GM18511 (cell line): ENCODE results near the gene VSTM2L.

ENCODE experiments used
- ATAC-seq: cut with Tn5 transposase; IDR thresholded peaks from one replicate; pipeline ENCODE4 v1.9.1; 2021; ENCODE audit warnings: mild to moderate bottlenecking, moderate library complexity; ENCODE audit not compliant: unreplicated experiment

Gene VSTM2L

GRCh38 chr20:37936041-37936440 lies 33.1 kb downstream of the VSTM2L start:
- no peak for ATAC-seq

DNA sequence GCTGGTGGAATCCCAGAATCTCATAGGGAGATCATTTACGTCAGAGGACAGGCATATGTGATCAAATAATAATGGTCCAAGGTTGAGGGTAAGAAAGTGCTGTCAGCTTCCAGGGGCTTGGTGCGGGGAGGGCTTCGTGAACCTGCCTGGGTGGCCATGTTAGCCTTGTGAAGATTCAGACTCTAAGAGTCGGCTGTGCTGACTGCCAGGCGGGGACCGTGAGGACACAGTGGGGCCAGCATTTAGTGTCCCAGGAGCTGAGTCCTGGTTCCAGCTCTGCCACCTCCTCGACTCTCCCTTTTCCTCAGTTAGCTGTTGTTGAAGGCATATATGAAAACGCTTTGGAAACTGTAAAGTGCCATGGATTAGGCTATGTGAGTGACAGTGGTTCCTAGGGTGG lies 33.5 kb downstream of the VSTM2L start:
- no peak for ATAC-seq

DNA sequence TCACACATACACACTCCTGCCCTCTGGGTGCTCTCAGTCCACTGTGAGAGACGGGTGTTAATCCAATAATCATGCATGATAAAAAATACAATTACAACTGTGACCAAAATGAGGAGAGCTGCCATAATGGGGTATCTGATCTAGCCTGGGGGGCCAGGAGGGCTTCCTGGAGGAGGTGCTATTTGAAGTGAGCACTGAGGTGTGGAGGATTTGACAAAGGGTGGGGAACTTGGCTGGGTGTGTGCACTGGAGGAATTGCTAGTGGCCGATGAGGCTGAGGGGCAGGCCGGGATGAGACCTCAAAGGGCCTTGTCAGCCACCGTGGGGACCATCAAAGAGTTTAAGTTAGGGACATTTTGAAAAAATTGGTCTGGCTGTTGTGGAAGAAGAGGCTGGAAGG lies 34.8 kb downstream of the VSTM2L start:
- no peak for ATAC-seq

DNA sequence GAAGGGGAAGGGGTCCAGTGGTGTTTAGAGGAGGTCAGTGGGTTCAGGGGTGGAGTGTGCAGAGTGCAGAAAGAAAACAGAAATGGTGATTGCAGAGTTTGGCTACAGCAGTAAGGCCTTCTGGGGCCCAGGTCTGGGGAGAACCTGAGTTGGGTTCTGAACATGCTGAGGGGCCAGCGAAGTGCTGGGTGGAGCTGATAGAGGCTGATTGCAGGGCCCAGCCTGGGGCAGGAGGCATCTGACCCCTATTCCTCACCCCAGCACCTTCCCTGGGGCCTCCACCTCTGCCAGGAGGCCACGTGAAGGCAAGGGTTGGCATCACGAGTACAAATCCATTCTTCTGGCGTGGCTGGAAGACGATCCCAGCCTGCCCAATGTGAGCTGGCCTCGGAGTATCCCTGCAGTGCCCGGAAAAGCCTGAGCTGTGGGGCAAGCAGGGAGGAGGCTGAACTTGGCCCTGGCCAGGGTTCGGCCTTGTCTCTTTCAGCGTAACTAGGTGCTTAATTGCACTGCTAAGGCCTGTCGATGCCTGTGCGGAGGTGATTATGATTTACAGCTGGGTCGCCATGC lies 35.3 kb downstream of the VSTM2L start:
- no peak for ATAC-seq

DNA sequence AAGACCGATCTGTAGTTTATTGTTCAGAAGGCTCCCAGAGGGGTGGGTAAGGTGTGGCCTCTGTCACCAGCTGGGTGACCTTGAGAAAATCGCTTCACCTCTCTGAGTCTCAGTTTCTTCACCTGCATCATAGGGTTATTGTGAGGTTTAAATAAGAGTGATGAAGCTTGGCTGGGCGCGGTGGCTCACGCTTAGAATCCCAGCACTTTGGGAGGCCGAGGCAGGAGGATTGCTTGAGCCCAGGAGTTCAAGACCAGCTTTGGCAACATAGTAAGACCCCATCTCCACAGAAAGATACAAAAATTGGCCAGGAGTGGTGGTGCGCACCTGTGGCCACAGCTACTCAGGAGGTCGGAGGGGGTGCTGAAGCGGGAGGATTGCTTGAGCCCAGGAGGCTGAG lies 36.0 kb downstream of the VSTM2L start:
- ATAC-seq, result no peak

- no peak for ATAC-seq
Measured at GRCh38 chr20:37939701-37940560, 37.0 kb downstream of the VSTM2L start.

- ATAC-seq, result no peak
Measured at GRCh38 chr20:37940858-37941257, 37.9 kb downstream of the VSTM2L start.

DNA sequence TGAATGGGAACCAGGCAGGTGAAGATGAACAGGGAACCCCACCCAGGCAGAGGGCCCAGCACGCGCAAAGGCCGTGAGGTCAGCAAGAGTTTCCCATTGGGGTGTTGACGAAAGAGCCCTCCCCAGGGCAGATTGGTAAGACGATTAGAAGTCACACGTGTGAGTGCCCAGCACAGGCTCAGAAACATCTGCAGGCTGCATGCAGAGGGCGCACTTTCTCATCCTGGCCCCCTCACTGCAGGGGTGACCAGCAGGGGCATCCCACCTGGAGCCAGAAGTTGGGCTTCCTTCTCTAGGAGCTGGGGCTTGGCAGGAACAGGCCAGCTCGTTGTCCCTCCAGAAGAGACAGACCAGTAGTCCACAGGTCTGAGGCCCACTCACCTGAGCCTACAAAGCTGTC lies 38.4 kb downstream of the VSTM2L start:
- no peak for ATAC-seq

GRCh38 chr20:37941992-37942391 lies 39.1 kb downstream of the VSTM2L start:
- no peak for ATAC-seq

- no peak for ATAC-seq
Measured at GRCh38 chr20:37943033-37943432, 40.1 kb downstream of the VSTM2L start.

DNA sequence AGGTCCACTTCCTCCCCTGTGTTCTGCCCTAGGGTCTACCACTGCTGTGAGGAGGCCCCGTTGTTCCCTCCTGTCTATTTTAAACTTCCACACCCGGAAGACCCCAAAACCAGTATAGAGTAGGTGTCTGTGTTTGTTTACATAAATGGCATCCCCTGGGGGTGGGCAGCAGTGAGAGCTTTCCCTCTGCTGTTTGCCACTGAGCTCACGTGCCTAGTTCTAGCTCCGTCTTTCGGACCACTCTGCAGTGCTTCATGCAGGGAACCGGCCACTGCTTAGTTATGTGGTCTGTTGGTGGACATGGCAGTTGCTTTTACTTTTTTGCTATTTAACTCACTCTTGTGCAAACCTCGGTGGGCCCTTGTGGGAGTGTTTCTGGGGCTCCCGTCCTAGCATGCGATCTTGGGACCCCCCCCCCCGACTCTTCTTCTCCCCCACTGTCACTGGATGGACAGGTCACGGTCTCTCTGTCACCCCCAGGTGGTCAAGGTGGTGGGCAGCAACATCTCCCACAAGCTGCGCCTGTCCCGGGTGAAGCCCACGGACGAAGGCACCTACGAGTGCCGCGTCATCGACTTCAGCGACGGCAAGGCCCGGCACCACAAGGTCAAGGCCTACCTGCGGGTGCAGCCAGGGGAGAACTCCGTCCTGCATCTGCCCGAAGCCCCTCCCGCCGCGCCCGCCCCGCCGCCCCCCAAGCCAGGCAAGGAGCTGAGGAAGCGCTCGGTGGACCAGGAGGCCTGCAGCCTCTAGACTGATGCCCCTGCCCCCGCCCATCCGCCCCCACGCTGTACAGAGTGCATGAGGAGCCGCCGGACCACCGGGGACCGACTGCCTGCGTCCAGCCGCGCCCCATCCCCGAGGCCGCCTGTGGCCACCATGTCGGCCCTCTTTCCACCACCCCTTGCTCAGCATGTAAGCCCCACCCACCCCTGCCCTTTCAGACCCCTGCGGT lies 40.9 kb downstream of the VSTM2L start:
- no peak for ATAC-seq

DNA sequence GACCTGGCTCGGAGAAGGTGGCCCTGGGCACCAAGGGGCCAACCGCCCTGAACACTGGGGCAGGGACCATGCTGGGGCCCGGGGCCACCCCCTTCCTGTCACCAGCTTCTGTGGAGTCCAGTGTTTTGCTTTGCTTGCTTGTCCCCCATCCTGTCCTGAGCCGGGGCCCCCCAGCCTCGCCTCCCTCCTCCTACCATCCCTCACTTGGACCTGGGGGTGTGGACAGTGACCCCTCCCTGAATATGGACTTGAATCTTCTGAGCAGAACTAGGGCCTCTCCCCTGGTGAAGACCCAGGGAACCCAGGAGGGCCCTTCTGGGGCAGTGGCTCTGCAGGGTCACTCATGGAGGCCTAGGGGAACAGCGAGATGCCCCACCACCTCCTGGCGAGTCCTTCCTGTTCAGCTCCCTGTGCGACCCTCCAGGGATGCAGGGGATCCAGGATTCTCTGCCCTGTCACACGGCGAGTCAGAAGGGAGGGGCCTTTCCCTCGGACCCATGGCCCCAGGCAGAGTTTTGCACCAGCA lies 41.6 kb downstream of the VSTM2L start:
- ATAC-seq, result no peak

DNA sequence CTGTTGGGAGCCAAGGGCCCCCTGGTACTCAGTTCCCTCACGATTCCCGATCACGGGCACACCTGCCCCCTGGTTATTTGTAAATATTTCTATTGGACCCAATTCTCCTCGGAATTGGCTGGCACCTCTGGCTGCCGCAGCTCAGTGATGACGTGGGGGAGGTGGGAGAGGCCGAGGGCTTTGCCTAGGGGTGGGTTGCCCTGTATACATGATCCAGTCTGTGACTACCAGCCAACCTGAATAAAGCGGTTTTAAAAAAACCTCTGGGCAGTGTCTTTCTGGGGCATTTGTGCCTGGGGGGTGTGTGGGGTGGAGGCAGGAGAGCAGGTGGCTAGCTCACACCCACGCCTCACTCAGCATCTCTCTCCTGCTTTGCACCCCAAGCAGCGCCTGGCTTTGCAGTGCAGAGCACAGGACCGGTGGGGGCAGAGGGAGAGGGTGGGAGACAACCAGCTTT lies 42.2 kb downstream of the VSTM2L start:
- ATAC-seq, result no peak

- ATAC-seq, result no peak
Measured at GRCh38 chr20:37946946-37947345, 44.0 kb downstream of the VSTM2L start.

GRCh38 chr20:37947943-37948342 lies 45.0 kb downstream of the VSTM2L start:
- ATAC-seq, result no peak

GRCh38 chr20:37948956-37949355 lies 46.0 kb downstream of the VSTM2L start:
- no peak for ATAC-seq

DNA sequence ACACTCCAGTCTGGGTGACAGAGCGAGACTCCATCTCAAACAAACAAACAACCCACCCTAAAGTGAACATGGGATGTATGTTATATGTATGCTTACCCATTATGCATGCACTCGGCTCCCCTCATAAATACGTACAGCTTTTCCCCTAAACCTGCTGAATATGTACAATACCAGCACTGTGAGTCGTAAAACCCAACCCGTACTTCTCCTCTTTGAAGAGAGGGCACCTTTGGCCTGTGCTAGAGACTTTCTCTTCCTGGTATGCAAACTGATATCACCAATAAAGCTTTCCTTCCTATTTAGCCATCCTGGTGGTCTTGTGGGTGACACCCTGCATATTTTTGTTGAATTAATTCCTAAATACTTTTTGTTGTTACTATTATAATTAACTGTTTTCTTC lies 51.3 kb downstream of the VSTM2L start:
- ATAC-seq, result no peak

GRCh38 chr20:37954626-37955025 lies 51.7 kb downstream of the VSTM2L start:
- ATAC-seq, result no peak

GRCh38 chr20:37955511-37955910 lies 52.6 kb downstream of the VSTM2L start:
- ATAC-seq, result no peak

GRCh38 chr20:37956107-37956585 lies 53.2 kb downstream of the VSTM2L start:
- no peak for ATAC-seq
